Adrenal gland (tissue), 5 donors: ENCODE data around the gene AGER.

Experiments
- CTCF ChIP-seq, 6 experiments: fragments of 450-650 bp in 4 of 6; fragments of 200-600 bp in 2 of 6; sonication (generic) in 1 of 6; IDR thresholded peaks; 1 replicate in 5 of 6; 2 replicates in 1 of 6; pipeline versions ENCODE4 v1.5.1 to v1.8.0; 2016 to 2021; ENCODE audit warnings: antibody characterized with exemption in 6 of 6, mild to moderate bottlenecking in 2 of 6, moderate library complexity in 1 of 6
- POLR2A ChIP-seq, 2 donors: fragments of 450-650 bp; IDR thresholded peaks; one replicate each; pipeline ENCODE4 v1.6.1; 2017; ENCODE audit warnings: antibody characterized with exemption in 2 of 2, mild to moderate bottlenecking in 2 of 2, moderate library complexity in 1 of 2
- donor health status: DM: no; HTN: no; CAD: no.

- TF ChIP-seq CTCF (IDR thresholded peaks at IDR 0.05): no peak
- TF ChIP-seq POLR2A (IDR thresholded peaks at IDR 0.05): no peak
These were observed 34.8 kb downstream of the AGER start for GRCh38 chr6:32149092-32149755.
